ENCODE measurements around the gene PIP5KL1. TPM values are rescaled to one million over a fixed set of nuclear protein-coding genes. Genes with fewer than 3 reads are reported as not detected.
A peak's percentile ranks its signal among the peaks of the same experiment; 100 is the strongest.

The PIP5KL1 gene
- total RNA-seq, 6 experiments from 2014 or later: 0.58 to 0.81 (median 0.70) TPM; not detected in 3

- Histone ChIP-seq H3K27me3 (no peaks in the 10 kb centered on the region), H3K36me3 (no peaks in the 10 kb centered on the region), H3K9me3 (no peaks in the 10 kb centered on the region), H3K4me3 (no peak overlapping the region), H3K4me1 (peaks cover 0 to 98% (median 42%) of the 10 kb centered on the region in 4 donors), H3K27ac (peak overlapping the region in 1 of 3 donors; percentile 63)
- 40% methylated on average over 2 of the region's 12 CpGs for WGBS (ENCODE audit: insufficient coverage, low coverage, low lambda C conversion rate, missing lambda C conversion rate)
- DNase-seq: peak in 1 of 3 donors; percentile 72
- intact Hi-C loops (cut with DNase I): no loop called here
- TF ChIP-seq, protein P1, sequence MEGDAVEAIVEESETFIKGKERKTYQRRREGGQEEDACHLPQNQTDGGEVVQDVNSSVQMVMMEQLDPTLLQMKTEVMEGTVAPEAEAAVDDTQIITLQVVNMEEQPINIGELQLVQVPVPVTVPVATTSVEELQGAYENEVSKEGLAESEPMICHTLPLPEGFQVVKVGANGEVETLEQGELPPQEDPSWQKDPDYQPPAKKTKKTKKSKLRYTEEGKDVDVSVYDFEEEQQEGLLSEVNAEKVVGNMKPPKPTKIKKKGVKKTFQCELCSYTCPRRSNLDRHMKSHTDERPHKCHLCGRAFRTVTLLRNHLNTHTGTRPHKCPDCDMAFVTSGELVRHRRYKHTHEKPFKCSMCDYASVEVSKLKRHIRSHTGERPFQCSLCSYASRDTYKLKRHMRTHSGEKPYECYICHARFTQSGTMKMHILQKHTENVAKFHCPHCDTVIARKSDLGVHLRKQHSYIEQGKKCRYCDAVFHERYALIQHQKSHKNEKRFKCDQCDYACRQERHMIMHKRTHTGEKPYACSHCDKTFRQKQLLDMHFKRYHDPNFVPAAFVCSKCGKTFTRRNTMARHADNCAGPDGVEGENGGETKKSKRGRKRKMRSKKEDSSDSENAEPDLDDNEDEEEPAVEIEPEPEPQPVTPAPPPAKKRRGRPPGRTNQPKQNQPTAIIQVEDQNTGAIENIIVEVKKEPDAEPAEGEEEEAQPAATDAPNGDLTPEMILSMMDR (IDR thresholded peaks at IDR 0.05): no peak
- no peak for TF ChIP-seq POLR2A (IDR thresholded peaks at IDR 0.05)
- peak; percentile 2 to 17 (median 8) for ATAC-seq
Observed at GRCh38 chr9:127972236-127972871, 41.8 kb upstream of the PIP5KL1 start.

DNA sequence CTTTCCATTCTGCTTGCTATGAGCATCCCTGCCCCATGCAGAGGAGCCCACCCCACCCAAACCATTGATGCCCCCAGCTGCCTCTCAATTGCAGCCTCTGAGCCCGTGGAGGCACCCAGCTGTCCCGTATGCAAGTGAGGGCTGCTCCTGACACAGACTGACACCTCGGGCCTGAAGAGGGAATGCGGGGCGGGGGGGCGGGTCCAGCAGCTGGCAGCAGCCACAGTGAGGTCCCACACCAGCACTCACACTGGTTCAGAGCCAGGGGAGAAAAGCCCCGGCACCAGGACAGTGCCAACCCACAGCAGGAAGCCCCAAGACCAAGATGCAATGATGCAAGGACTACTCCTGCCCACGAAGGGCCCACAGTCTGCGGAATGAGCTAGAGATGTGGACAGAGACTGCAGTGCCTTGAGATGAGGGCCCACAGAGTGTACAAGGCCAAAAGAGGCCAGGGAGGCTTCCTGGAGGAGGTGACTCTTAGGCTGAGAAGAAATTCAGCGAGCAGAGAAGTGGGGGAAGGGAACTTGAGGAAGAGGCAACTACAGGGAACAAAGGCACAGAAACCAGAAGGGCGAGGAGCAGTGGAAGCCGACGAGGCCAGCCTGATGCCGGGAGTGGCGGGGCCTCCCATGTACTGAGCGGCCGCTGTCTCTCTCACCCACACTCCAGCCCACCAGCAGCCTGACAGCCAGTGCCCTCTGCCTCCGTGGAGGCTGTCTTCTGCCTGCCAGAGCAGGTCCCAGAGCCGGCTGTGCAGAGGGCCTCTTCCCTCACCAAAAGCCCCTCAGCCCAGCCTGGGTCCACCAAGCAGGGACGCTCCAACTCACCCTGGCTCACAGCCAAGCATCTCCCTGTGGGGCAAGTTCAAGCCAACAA is 41.0 kb upstream of the PIP5KL1 start:
- ATAC-seq (no peak), DNase-seq (no peak)
- no peaks in the 10 kb centered on the region for H3K27me3 ChIP-seq
- no peak for TF ChIP-seq POLR2A (IDR thresholded peaks at IDR 0.05)
- TF ChIP-seq, protein P1 (IDR thresholded peaks at IDR 0.05): no peak
- H3K9me3 ChIP-seq: no peaks in the 10 kb centered on the region
- no peak overlapping the region for H3K4me3 ChIP-seq
- intact Hi-C loops (cut with DNase I): no loop called here
- no peak overlapping the region for H3K27ac ChIP-seq
- 19% methylated on average over 8 of the region's 20 CpGs for WGBS (ENCODE audit: insufficient coverage, low coverage, low lambda C conversion rate, missing lambda C conversion rate)
- H3K4me1 ChIP-seq: peaks cover 0 to 96% (median 42%) of the 10 kb centered on the region in 4 donors
- H3K36me3 ChIP-seq: no peaks in the 10 kb centered on the region

- H3K27ac ChIP-seq: no peak overlapping the region
- no peaks in the 10 kb centered on the region for H3K27me3 ChIP-seq
- H3K4me3 ChIP-seq: no peak overlapping the region
- H3K4me1 ChIP-seq: peaks cover 0 to 96% (median 44%) of the 10 kb centered on the region in 4 donors
- TF ChIP-seq, protein P1 (IDR thresholded peaks at IDR 0.05): no peak
- TF ChIP-seq POLR2A (IDR thresholded peaks at IDR 0.05): no peak
- no peaks in the 10 kb centered on the region for H3K9me3 ChIP-seq
- no peak for DNase-seq
- no peak for ATAC-seq
- intact Hi-C loops (cut with DNase I): no loop called here
- WGBS (ENCODE audit: insufficient coverage, low coverage, low lambda C conversion rate, missing lambda C conversion rate): 42% methylated on average over 11 of the region's 16 CpGs
- H3K36me3 ChIP-seq: no peaks in the 10 kb centered on the region
Observed at GRCh38 chr9:127970401-127971313, 40.1 kb upstream of the PIP5KL1 start.

DNA sequence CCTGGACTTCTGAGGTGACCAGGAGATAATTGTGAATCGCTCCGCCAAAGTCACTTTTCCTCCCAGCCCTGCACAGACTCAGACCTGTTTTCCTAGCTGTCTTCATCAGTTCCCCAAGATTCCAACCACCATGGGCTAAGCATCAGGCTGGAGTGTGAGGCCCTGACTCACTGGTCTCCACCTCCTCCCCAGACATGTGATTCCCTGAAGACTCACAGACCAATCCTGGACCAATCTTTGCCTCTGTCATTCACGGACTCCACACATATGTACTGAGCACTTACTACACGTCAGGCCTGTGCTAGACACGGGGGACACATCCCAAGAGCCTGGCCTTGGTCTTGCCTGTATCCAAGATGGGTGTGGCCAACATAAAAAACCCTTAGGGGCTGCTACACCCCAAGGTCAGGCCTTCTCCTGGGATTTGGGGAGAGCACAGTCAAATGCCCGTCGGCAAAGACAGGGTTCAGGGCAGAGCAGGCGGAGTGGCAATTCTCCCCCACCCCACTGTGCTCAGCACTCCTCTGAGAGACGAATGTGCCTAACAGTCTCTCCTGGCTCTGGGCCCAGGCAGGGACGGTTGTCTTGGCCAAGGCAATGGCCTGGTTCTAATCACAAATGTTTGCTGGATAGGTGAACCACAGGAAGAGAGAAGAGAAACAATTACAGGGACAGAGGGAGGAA is 38.3 kb upstream of the PIP5KL1 start:
- Histone ChIP-seq H3K27me3 (no peaks in the 10 kb centered on the region), H3K9me3 (no peaks in the 10 kb centered on the region), H3K36me3 (no peaks in the 10 kb centered on the region), H3K4me1 (peaks cover 0 to 96% (median 43%) of the 10 kb centered on the region in 4 donors), H3K27ac (peak overlapping the region in 1 of 3 donors; percentile 5), H3K4me3 (no peak overlapping the region)
- TF ChIP-seq POLR2A (IDR thresholded peaks at IDR 0.05): no peak
- TF ChIP-seq, protein P1 (IDR thresholded peaks at IDR 0.05): no peak
- intact Hi-C loops (cut with DNase I): no loop called here
- peak in 1 of 4 donors; percentile 9 for ATAC-seq
- DNase-seq: peak; percentile 73 to 77 (median 76)
- 0% methylated on average over 2 of the region's 10 CpGs for WGBS (ENCODE audit: insufficient coverage, low coverage, low lambda C conversion rate, missing lambda C conversion rate)
